GM13976 (cell line): ENCODE data around the gene ANKRD11.
"Not testable (repeated sequence)": the region's sequence is repeated elsewhere in the genome, so short reads cannot be mapped to it uniquely, and the experiment has no call there.

Source experiments
- DNase-seq: peaks from one replicate; pipeline ENCODE4 v3.0.0; 2012; ENCODE audit warnings: low spot score
- CTCF ChIP-seq: IDR thresholded peaks from 2 replicates; pipeline ENCODE4 v1.5.1; 2012; ENCODE audit warnings: borderline replicate concordance, mild to moderate bottlenecking; ENCODE audit not compliant: insufficient read depth; ENCODE audit errors: extremely low read depth, missing control alignments, control extremely low read depth
- in situ Hi-C: fragments of 300-500 bp; cut with MboI; formaldehyde crosslinking; loops from one replicate; pipeline ENCODE4 v1.12.0; 2022; ENCODE audit warnings: low sequenced_read_pairs, mixed read lengths, inconsistent platforms; ENCODE audit not compliant: unreplicated experiment

Gene ANKRD11

GRCh38 chr16:89384282-89384681 lies 106.1 kb downstream of the ANKRD11 start:
- no peak for TF ChIP-seq CTCF
- DNase-seq = no peak
- in situ Hi-C loops = no loop called here

GRCh38 chr16:89383095-89384003 lies 107.0 kb downstream of the ANKRD11 start:
- in situ Hi-C loops = no loop called here
- no peak for TF ChIP-seq CTCF
- DNase-seq = no peak

GRCh38 chr16:89382555-89382954 lies 107.8 kb downstream of the ANKRD11 start:
- DNase-seq, in situ Hi-C loops: not testable (repeated sequence)

- no peak for TF ChIP-seq CTCF
- no peak for DNase-seq
- in situ Hi-C loops = no loop called here
These were observed 108.6 kb downstream of the ANKRD11 start for GRCh38 chr16:89381788-89382187.

GRCh38 chr16:89380681-89381080 lies 109.7 kb downstream of the ANKRD11 start:
- in situ Hi-C loops = no loop called here
- no peak for DNase-seq
- no peak for TF ChIP-seq CTCF

- no peak for DNase-seq
- TF ChIP-seq CTCF = no peak
- in situ Hi-C loops = no loop called here
These were observed 111.2 kb downstream of the ANKRD11 start for GRCh38 chr16:89378947-89379771.

GRCh38 chr16:89377453-89377848 lies 112.9 kb downstream of the ANKRD11 start:
- no peak for DNase-seq
- in situ Hi-C loops = no loop called here
- TF ChIP-seq CTCF = no peak
